HG03378 (cell line): Measurements from ENCODE around the gene RASA2.

ENCODE experiments used
- ATAC-seq: cut with Tn5 transposase; IDR thresholded peaks from one replicate; pipeline ENCODE4 v1.9.1; 2021; ENCODE audit warnings: mild to moderate bottlenecking, moderate library complexity; ENCODE audit not compliant: unreplicated experiment

RASA2 gene

DNA sequence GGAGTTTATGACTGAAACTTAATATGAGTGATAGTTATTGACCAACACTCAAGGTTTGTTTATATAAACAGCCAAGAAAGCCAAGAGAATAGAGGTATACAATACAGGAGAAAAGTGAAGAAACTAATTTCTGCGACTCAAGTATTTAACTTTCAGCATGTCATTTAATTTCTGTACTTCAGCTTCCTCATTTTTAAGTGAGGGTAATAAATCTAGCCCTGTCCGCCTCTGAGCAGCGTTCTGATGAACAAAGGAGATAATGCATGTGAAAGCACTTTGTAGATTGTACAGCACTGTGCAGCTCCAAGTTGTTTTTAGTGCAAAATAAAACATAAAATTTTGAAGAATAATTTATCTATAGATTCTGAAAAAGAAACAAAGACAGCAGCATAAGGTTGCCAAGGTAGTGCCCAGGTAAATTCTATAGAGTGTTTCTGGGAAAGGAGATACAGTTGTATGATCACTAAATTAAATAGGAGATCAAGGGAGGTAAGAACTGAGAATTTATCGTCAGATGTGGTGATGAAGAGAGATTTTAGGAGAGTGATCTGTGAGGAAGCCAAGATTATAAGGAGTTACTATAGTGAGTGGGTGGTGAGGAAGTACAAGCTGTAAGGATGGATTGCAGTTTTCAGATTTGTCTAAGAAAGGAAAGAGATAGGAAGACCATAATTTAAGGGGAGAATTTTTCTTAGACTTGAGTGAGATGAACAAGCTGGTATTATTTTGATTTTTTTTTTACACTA is 71.3 kb downstream of the RASA2 start:
- no peak for ATAC-seq

DNA sequence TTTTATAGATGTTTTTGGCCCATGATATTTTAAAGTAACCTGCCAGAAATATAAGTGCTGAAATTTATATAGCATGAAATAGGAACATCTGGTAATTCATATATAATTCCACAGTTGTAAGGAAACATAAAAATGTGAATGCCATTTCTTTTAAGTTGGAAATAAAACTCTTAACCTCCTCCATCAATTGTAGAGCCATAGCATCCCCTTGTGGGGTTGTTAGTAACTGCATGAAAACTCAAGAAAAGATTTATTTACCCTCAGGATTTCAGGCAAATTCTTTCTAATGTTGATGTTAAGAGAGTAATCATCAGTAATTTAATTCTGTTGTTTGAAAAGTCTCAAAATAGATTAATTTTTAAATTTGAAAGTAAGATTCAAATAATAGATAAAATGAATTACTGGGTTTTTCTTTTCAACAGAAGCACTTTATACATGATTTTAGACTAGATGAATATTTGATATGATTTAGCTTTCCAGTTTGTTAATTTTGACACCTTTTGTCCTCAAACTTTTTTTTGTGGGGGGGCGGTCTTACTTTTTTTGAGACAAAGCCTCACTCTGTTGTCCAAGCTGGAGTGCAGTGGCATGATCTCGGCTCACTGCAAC is 74.7 kb downstream of the RASA2 start:
- ATAC-seq, result no peak

DNA sequence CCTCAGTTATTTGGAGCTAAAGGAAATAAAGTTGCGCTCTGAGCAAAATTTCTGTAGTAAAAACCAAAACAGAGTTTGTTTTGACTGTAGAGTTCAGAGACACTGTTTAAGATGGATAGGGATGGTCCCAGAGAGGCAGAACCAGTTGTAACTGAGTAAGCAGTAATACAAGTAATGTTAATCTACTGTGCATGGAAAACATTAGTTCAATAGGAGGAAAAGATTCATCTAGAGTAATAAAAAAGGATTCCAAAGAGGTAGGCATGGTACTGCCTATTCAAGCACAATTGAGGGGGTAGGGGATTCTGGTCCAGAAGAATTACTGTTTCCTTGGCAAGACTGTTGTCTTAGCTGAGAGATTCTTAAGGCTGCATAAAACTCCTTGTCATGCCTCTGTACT is 77.4 kb downstream of the RASA2 start:
- ATAC-seq, result no peak

DNA sequence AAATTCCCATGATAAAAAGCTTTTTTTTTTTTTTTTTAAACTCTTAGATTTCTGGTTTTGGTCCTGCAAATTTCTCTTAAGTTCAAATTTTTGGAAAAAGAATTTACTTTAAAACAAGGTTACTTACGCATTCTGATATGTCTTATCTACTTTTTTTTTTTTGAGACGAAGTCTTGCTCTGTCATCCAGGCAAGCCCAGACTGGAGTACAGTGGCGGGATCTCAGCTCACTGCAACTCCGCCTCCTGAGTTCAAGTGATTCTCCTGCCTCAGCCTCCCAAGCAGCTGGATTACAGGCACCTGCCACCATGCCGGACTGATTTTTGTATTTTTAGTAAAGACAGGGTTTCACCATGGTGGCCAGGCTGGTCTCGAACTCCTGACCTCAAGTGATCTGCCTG is 83.2 kb downstream of the RASA2 start:
- ATAC-seq, result no peak

DNA sequence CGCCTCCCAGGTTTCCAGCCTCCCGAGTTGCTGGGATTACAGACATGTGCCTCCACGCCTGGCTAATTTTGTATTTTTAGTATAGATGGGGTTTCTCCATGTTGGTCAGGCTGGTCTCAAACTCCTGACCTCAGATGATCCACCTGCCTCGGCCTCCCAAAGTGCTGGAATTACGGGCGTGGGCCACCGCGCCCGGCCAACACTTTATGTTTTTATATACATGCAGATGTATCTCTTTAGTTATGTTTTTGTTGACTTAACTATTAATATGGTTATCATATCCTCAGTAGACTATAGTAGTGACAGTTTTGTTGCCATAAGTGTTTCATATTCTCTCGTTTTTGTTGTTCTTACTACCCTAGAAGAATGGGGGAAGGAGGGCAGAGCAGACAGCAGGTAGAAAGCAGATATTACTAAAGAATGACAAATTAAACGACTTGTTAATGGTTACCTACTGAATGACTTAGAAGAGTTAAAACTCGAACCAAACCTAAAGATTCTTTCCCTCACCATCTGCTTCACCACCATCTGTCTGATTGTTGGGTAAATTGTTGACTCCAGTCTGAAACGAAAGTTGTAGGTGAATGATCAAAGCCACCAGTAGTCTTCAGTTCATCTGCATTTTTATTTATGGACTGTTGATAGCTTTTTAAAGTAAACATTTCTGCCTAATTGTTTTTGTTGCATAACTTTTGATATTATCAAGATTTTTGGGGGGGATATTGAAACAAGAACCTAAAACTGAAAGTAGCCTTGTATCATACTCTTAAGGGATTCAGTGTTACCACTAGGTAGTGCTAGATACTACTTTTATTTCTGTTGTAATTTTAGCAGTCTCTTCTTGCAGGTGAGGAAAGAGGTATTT is 89.3 kb downstream of the RASA2 start:
- no peak for ATAC-seq

DNA sequence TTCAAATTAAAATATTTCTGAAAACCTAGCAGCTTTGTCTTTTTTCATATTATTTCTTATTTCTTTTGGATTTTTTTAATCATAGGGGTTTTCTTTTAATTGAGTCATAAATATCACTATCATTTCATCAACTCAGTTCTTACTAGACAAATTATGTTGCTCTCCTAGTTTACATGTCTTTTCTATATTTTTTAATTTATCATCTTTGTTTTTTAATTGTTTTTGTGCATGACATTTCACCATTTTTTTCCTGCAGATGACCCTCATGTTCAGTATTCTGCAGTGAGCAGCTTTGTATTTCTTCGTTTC is 89.9 kb downstream of the RASA2 start:
- no peak for ATAC-seq

DNA sequence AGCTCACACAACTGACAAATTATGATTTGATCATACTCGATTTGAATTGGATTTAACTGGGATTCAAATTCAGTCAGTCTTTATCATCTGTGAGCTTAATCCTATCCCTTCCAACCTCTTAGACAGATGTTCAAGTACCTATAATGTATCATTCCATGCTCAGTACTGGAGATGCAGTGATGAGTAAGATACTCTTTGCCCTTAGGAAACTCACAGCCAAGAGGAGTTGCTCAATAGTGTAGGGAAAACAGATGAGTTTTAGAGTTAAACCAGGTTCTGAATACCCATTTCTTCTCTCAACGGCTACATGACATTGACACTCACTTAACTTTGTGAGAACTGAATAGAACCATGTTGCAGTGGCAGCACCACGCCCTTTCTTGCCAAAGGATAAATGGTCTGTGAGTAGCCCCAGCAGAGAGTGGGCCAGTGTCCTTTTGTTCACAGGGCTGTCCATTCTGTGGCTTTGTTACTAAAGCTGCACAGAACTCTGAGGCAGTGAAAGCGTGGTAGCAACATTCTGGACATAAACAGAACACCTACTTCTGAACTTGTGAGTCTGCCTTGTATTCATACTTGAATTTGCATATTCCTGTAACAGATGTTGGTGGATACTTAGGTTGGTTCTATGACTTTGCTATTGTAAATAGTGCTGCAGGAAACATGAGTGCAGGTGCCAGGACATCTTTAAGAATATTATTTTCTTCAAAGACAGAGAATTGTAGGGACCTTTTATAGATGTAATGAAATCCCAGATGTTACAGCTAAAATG is 91.6 kb downstream of the RASA2 start:
- ATAC-seq, result no peak

DNA sequence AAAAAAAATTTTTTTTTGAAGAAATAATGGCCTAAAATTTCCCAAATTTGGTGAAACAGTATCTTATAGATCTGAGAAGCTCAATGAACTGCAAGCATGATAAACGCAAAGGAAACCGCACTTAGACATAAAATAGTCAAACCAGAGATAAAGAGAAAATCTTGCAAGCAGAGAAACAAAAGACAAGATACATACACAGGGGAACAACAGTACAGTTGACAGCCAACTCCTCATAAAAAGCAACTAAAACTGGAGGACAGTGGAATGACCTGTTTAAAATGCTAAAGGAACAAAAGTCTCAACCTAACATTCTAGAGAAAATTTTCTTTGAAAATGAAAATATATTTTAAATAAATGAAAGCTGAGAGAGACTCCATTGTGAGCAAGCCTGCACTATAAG is 107.5 kb downstream of the RASA2 start:
- no peak for ATAC-seq

DNA sequence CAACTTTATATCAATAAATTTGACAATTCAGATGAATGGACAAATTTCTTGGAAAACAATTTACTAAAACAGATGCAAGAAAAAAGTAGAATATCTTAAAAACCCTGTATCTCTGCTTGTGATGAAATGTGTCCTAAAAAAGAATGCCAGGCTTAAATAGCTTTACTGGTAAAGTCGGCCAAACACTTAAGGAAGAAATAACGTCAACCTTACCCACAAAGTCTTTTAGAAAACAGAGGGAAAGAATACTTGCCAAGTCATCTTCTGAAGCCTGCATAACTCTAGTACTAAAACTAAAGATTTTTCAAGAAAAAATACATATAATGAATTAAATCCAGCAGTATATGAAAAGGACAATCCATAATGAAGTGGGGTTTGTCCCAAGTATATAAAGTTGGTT is 111.1 kb downstream of the RASA2 start:
- no peak for ATAC-seq

DNA sequence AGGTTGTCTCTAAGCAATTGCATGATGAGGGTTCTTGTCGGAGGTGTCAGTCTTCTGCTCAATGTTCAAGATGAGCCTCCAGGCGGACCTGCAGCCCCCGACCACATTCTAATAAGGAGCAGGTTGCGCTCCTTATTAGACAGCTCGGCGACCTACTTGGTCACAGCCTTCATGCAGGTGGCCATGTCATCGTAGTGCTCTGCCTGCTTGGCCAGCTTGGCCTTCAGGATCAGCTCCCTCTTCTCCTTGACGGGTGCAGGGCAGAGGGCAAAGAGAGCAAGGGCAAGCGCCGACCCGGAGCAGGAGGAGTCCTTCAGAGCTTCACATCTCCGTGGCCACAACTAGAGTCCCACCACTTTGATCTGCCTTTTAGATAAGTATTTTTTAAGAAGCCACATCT is 113.5 kb downstream of the RASA2 start:
- no peak for ATAC-seq

DNA sequence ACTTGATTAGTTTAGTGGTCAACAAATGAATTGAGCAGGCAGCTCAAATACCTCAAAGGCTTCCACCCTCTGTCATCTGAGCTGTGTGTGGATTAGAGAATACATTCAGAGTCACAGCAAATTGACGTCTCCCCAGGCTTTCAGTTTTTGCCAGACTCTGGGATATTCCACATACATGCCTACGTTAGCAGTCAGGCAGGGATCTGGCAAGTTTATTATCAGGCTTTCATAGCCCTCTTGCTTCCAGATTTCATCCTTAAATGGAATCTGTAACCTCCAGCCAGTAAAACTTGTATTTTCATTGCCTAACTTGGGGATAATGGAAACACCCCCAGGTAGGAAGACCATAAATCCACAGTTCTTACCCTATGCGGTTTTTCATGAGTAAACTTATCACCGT is 115.9 kb downstream of the RASA2 start:
- ATAC-seq, result no peak

DNA sequence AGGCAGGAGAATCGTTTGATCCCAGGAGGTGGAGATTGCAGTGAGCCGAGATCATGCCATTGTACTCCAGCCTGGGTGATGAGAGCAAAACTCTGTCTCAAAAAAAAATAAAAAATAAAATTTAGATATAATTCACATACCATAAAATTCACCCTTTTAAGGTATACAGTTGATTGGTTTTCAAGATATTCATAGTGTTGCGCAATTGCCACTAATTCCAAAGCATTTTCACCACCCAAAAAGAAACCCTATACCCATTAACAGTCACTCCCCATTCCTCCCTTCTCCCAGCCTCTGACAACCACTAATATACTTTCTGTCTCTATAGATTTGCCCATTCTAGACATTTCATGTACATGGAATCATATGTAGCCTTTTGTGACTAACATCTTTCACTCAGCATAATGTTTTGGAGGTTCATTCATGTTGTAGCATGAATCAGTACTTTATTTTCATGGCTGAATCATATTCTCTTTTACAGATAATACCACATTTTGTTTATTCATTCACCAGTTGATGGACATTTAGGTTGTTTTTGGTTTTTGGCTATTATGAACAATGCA is 116.7 kb downstream of the RASA2 start:
- no peak for ATAC-seq

DNA sequence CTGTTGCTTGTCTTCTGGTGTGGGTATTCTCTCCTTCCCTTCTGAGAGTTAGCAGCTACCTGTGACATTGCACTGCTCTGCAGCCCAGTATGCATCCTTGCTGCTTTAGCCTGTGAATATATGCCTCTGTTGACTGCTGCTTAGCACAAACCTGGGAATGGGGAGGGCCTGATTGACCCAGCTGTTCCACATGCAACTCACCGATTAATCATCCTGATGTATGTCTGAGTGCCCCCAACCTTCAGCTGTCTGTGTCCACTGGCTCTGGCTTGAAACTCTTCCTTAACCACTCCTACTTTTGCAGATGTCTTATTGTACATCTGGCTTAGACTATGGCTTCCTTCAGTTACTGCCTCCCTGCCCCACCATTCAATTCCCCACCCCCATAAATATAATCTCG is 119.1 kb downstream of the RASA2 start:
- no peak for ATAC-seq

DNA sequence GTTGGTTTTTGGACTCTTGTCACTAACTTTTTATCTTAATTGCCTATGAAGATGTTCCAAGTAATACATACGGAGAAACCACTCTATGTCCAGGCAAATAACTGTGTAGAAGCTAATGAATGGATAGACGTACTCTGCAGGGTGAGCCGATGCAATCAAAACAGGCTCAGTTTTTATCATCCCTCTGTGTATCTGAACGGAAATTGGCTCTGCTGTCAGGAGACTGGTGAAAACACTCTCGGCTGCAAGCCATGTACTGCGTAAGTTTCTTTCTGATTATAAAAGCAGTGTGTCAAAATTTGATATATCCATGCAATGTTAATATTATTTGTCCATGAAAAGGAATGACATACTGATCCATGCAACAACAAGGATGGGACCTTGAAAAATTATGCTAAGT is 121.6 kb downstream of the RASA2 start:
- no peak for ATAC-seq

DNA sequence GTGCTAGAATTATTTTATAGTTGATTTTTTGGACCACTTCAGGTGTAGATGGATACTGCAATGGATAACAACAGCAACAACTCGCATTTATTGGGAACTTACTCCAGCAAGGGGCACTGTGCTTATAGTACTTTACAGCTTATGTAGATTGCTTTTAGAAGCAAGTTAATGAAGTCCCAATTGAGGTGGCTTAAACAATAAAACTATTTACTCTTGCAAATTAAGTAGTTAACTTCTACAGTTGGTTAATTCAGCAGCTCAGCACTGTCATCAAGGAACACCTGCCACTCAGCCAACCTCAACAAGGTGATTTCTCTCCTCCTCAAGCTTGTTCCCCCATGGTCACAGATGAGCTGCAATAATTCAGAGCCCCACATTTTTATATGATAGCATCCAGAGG is 124.1 kb downstream of the RASA2 start:
- no peak for ATAC-seq

DNA sequence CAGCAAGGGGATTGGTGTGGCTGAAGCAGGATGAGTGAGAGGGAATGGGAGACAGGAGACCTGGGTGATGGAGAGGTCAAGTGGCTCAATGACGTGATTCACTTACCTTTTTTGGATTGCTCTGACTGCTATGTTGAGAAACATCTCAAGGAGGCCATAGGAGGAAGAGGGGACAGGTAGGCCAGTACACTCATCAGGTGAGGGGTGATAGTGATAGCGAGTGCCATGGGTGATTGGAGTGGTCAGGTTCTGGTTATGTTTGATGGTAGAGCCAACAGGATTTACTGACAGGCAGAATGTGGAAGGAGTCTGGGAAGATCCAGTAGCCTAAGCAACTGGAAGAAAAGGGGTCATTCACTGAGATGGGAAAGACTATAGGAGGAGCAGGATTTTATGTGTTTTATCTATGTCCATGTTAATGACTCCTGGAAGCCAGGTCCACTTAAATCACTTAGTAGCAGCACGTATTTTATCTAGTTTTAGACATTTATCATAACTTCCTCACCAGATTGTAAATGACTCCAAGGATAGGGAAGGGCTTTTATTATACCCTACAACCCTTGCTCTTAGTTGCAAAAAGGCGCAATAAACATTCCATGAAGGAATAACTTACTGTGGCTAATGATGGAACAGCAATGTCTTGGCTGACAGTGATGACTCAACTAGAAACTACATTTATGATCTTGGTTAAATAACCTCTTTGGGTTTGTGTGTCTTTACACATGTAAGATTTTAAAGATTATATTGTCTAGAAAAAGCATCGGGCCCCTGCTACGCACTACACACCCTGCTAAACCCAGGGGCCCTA is 131.5 kb downstream of the RASA2 start:
- ATAC-seq, result no peak

DNA sequence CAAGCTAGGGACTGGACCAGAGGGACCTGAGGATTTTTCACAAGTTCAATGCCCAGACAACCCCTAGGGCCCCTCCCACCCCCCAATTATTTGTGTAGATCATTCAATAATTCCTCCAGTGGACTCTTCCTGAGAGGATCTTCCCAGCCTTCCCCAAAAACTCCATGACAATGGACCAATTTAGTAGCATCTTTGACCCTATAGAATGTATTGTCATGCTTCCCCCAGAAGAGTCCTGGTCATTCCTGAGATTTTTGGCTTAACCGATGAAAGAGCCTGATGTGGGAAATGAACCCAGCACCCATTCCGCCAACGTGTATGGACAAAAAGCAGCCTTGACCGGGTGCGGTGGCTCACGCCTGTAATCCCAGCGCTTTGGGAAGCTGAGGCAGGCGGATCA is 132.1 kb downstream of the RASA2 start:
- no peak for ATAC-seq

DNA sequence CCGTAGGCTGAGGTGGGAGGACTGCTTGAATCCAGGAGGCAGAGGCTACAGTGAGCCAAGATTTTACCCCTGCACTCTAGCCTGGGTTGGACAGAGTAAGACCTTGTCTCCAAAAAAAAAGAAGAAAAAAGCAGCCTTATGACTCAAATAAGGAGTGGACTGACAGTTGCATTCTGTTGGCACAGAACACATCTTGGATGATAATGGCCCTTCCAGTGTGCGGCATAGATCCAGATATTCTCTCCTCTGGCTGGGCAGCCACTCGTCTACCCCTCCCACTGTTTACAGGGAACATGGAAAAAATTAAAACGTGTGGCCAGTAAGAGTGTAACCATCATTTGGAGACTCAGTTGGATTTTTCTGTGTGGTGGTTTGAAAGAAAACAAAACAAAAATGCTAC is 132.6 kb downstream of the RASA2 start:
- no peak for ATAC-seq

DNA sequence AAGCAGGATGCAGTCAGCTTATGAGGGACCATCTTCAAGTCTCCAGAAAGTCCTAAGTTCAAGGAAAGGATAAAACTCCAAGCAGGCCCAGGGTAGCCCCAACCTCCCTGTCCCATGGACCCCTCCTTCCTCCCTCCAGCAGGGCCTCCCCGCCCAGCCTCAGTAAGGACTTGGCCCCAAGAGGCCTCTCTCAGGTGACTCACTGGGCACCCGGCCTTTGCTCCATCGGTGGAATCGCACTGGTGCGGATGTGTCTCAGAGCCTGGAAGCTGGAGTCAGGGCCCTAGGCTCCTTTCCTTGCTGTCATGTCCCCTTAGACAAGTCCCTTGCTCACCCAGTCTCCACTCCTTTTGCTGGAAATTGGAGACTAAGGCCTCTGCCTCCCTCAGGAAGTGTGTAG is 136.9 kb downstream of the RASA2 start:
- ATAC-seq, result no peak

DNA sequence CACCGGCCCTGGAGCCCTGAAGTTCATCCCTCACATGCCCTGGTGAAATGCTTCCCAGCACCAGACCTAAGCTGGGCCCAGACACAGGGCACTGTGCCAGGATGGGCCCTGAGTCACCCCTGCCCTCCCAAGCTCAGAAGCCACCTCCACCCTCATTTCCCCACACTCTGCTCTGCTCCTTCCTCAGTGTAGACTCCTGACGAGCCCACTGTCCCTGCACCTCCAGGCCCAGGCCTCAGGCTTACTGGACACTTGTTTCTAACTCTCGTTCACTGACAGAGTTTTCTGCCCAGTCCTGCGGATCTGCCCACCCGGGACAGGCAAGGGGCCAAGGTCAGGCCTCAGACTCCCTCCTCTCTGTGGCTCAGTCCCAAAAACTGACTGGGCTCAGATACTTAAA is 138.7 kb downstream of the RASA2 start:
- ATAC-seq, result no peak
